ENCODE results near the gene PDGFRA. TPM values are rescaled to one million over a fixed set of nuclear protein-coding genes. Genes with fewer than 3 reads are reported as not detected.

PDGFRA gene
- total and polyA plus RNA-seq, 10 of the 15 experiments (the other 5 are each of a cell fraction or from before 2014, with no cell fraction given) = 0.01 to 0.28 (median 0.06) TPM; not detected in 5

DNA sequence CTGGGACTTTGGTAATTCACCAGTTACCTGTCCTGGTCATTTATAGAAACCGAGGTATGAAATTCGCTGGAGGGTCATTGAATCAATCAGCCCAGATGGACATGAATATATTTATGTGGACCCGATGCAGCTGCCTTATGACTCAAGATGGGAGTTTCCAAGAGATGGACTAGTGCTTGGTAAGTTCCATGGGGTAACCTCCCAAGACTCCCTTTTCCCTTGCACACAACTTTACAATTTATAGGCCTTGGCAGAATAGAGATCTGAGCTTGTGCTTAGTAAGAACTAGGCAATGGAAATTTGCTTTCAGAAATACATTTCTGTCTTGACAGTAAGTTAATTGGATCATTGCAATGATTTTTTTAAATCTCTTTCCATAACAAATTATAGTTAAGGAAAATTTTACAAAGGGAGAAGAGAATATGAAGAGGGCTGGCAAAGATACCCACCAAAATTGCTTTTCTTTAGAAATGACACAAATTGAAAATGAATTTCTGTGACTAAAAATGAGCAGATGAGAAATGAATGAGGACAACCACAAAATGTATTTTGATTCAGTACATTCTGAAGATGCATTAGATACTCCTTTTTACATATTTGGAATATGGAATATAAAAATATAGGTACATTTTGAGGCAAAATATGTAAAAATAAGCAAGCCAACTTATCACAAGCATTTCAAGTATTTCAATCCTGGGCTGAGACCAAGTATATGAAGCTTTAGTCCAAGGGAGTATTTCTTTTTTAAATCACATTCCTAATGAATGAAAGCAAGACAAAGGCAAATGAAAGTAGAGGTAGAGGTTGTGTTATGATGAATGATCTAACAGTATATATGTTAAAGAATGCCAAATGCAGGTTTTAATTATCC is 45.9 kb downstream of the PDGFRA start:
- ChIA-PET CTCF (interaction anchor here (0.6 to 1.3 kb wide), 2 partner anchors 41 to 381 kb away, joined by 4 read pairs; no protein-coding TSS in a partner anchor), POLR2A (no interaction called here), RAD21 (ENCODE audit: unreplicated experiment) (no interaction called here), SMC1A (ENCODE audit: uncharacterized antibody, unreplicated experiment) (interaction anchor here (1.4 kb wide), 1 partner anchor 14 kb away, joined by 3 read pairs; no protein-coding TSS in a partner anchor)
- H3K27ac ChIP-seq (ENCODE audit: control insufficient read depth, insufficient read depth) = no peak overlapping the region
- BruUV-seq (replicated peaks) = no TSS peak
- H3K4me2 ChIP-seq (ENCODE audit: control insufficient read depth, insufficient read depth) = no peak overlapping the region
- TF ChIP-seq RUNX3 (IDR thresholded peaks at IDR 0.05; ENCODE audit: low read length) = peak; percentile 25; the same call in 1 of the 2 replicates
- TF ChIP-seq JUNB (IDR thresholded peaks at IDR 0.05) = peak; percentile 53
- TF ChIP-seq, protein P1, sequence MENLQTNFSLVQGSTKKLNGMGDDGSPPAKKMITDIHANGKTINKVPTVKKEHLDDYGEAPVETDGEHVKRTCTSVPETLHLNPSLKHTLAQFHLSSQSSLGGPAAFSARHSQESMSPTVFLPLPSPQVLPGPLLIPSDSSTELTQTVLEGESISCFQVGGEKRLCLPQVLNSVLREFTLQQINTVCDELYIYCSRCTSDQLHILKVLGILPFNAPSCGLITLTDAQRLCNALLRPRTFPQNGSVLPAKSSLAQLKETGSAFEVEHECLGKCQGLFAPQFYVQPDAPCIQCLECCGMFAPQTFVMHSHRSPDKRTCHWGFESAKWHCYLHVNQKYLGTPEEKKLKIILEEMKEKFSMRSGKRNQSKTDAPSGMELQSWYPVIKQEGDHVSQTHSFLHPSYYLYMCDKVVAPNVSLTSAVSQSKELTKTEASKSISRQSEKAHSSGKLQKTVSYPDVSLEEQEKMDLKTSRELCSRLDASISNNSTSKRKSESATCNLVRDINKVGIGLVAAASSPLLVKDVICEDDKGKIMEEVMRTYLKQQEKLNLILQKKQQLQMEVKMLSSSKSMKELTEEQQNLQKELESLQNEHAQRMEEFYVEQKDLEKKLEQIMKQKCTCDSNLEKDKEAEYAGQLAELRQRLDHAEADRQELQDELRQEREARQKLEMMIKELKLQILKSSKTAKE (IDR thresholded peaks at IDR 0.05; ENCODE audit: low read depth, poor library complexity, severe bottlenecking) = no peak
- TF ChIP-seq, protein P2, sequence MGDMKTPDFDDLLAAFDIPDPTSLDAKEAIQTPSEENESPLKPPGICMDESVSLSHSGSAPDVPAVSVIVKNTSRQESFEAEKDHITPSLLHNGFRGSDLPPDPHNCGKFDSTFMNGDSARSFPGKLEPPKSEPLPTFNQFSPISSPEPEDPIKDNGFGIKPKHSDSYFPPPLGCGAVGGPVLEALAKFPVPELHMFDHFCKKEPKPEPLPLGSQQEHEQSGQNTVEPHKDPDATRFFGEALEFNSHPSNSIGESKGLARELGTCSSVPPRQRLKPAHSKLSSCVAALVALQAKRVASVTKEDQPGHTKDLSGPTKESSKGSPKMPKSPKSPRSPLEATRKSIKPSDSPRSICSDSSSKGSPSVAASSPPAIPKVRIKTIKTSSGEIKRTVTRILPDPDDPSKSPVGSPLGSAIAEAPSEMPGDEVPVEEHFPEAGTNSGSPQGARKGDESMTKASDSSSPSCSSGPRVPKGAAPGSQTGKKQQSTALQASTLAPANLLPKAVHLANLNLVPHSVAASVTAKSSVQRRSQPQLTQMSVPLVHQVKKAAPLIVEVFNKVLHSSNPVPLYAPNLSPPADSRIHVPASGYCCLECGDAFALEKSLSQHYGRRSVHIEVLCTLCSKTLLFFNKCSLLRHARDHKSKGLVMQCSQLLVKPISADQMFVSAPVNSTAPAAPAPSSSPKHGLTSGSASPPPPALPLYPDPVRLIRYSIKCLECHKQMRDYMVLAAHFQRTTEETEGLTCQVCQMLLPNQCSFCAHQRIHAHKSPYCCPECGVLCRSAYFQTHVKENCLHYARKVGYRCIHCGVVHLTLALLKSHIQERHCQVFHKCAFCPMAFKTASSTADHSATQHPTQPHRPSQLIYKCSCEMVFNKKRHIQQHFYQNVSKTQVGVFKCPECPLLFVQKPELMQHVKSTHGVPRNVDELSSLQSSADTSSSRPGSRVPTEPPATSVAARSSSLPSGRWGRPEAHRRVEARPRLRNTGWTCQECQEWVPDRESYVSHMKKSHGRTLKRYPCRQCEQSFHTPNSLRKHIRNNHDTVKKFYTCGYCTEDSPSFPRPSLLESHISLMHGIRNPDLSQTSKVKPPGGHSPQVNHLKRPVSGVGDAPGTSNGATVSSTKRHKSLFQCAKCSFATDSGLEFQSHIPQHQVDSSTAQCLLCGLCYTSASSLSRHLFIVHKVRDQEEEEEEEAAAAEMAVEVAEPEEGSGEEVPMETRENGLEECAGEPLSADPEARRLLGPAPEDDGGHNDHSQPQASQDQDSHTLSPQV (IDR thresholded peaks at IDR 0.05) = no peak
- TF ChIP-seq, protein P3, sequence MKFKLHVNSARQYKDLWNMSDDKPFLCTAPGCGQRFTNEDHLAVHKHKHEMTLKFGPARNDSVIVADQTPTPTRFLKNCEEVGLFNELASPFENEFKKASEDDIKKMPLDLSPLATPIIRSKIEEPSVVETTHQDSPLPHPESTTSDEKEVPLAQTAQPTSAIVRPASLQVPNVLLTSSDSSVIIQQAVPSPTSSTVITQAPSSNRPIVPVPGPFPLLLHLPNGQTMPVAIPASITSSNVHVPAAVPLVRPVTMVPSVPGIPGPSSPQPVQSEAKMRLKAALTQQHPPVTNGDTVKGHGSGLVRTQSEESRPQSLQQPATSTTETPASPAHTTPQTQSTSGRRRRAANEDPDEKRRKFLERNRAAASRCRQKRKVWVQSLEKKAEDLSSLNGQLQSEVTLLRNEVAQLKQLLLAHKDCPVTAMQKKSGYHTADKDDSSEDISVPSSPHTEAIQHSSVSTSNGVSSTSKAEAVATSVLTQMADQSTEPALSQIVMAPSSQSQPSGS (IDR thresholded peaks at IDR 0.05; ENCODE audit: low read length) = 0 out of 2 replicates have a peak, but pooled peaks have one; percentile 20
- no peak for DNase-seq (ENCODE audit: low read depth, low spot score)
- H3K4me1 ChIP-seq (ENCODE audit: control insufficient read depth, insufficient read depth, low read length) = no peaks in the 10 kb centered on the region
- no peak for ATAC-seq
- H3K27me3 ChIP-seq (replicated peaks in 1 of 2; ENCODE audit: control insufficient read depth in 2 of 2, insufficient read depth in 2 of 2, low read length in 1 of 2) = no peaks in the 10 kb centered on the region
- no peak overlapping the region for H2AFZ ChIP-seq (ENCODE audit: control insufficient read depth, low read depth, low read length)
- no peaks in the 10 kb centered on the region for H3K9me3 ChIP-seq (replicated peaks; ENCODE audit: control insufficient read depth, insufficient read depth, low read length)
- H4K20me1 ChIP-seq (ENCODE audit: control insufficient read depth, insufficient read depth) = no peaks in the 10 kb centered on the region
- no peaks in the 10 kb centered on the region for H3K79me2 ChIP-seq (ENCODE audit: control insufficient read depth, insufficient read depth, low read length)
- FAIRE-seq = no peak
- in situ Hi-C loops (cut with MboI) = no loop called here
- no peak overlapping the region for H3K4me3 ChIP-seq
- WGBS (ENCODE audit: insufficient coverage, insufficient replicate concordance, low lambda C conversion rate, missing lambda C conversion rate) = 0% methylated on average over 3 of the region's 3 CpGs
- no peaks in the 10 kb centered on the region for H3K36me3 ChIP-seq (ENCODE audit: control insufficient read depth in 2 of 2, insufficient read depth in 2 of 2, low read length in 1 of 2)
- H3K9ac ChIP-seq (ENCODE audit: control insufficient read depth, insufficient read depth, low read length) = no peak overlapping the region
- intact Hi-C loops (cut with micrococcal nuclease; ENCODE audit: unreplicated experiment) = no loop called here
